ENCODE results near the gene EFCAB8.

GRCh38 chr20:32990426-32990825 lies 131.7 kb downstream of the EFCAB8 start:
- TF ChIP-seq POLR2A (IDR thresholded peaks at IDR 0.05) (no peak), CTCF (IDR thresholded peaks at IDR 0.05) (no peak)

Measured in body of pancreas (tissue), 4 donors.